ENCODE measurements around the gene ZNF813.

Gene ZNF813

DNA sequence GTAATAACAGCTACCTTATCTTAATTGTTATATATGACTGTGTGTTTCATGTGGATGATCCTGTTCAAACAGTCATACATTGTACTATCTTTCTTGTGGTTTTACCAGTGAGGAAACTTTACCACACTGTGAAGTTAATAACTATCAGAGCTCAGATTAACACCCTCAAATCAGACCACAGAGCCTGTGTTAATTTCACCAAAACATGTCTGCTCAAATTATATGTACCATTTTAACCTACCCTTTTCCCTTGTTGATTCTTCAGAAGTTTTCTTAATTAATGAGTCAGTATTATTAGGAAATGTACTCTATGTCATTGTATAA, 68.7 kb downstream of the ZNF813 start:
- TF ChIP-seq MYC (IDR thresholded peaks at IDR 0.05; ENCODE audit: low read depth, low read length) (no peak), POLR2A (IDR thresholded peaks at IDR 0.05; ENCODE audit: extremely low read depth, insufficient read length) (no peak)
- TF ChIP-seq, protein P1, sequence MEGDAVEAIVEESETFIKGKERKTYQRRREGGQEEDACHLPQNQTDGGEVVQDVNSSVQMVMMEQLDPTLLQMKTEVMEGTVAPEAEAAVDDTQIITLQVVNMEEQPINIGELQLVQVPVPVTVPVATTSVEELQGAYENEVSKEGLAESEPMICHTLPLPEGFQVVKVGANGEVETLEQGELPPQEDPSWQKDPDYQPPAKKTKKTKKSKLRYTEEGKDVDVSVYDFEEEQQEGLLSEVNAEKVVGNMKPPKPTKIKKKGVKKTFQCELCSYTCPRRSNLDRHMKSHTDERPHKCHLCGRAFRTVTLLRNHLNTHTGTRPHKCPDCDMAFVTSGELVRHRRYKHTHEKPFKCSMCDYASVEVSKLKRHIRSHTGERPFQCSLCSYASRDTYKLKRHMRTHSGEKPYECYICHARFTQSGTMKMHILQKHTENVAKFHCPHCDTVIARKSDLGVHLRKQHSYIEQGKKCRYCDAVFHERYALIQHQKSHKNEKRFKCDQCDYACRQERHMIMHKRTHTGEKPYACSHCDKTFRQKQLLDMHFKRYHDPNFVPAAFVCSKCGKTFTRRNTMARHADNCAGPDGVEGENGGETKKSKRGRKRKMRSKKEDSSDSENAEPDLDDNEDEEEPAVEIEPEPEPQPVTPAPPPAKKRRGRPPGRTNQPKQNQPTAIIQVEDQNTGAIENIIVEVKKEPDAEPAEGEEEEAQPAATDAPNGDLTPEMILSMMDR (IDR thresholded peaks at IDR 0.05; ENCODE audit: low read depth, low read length), result no peak
- TF ChIP-seq, protein P2, sequence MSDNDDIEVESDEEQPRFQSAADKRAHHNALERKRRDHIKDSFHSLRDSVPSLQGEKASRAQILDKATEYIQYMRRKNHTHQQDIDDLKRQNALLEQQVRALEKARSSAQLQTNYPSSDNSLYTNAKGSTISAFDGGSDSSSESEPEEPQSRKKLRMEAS (IDR thresholded peaks at IDR 0.05; ENCODE audit: low read depth, low read length), result no peak
- no peak overlapping the region for H3K4me3 ChIP-seq (ENCODE audit: low read depth, low read length)
- DNase-seq (ENCODE audit: low read depth), result no peak

DNA sequence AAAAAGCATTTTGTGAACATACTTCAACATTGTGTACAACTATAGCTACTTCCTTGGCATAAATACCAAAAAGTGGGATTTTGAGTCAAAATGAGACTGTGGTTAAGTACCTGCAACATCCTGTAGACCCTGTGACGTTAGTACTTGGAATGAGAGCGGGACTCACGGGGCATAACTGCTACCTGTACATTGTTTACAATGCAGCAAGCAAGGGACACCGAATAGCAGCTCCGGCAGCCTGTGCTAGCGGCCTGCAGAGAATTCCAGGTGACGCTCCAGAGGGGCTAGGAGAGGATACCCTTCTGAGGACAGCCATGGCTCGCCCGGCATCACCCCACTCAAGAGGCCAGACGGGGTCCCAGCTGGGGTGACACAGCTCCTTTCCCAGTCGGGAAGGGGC, 69.6 kb downstream of the ZNF813 start:
- TF ChIP-seq MYC (IDR thresholded peaks at IDR 0.05; ENCODE audit: low read depth, low read length), result no peak
- TF ChIP-seq, protein P1 (IDR thresholded peaks at IDR 0.05; ENCODE audit: low read depth, low read length), result no peak
- no peak for TF ChIP-seq POLR2A (IDR thresholded peaks at IDR 0.05; ENCODE audit: extremely low read depth, insufficient read length)
- TF ChIP-seq, protein P2 (IDR thresholded peaks at IDR 0.05; ENCODE audit: low read depth, low read length), result no peak
- peak; percentile 4 for DNase-seq (ENCODE audit: low read depth)
- peak overlapping the region; percentile 77 for H3K4me3 ChIP-seq (ENCODE audit: low read depth, low read length)

DNA sequence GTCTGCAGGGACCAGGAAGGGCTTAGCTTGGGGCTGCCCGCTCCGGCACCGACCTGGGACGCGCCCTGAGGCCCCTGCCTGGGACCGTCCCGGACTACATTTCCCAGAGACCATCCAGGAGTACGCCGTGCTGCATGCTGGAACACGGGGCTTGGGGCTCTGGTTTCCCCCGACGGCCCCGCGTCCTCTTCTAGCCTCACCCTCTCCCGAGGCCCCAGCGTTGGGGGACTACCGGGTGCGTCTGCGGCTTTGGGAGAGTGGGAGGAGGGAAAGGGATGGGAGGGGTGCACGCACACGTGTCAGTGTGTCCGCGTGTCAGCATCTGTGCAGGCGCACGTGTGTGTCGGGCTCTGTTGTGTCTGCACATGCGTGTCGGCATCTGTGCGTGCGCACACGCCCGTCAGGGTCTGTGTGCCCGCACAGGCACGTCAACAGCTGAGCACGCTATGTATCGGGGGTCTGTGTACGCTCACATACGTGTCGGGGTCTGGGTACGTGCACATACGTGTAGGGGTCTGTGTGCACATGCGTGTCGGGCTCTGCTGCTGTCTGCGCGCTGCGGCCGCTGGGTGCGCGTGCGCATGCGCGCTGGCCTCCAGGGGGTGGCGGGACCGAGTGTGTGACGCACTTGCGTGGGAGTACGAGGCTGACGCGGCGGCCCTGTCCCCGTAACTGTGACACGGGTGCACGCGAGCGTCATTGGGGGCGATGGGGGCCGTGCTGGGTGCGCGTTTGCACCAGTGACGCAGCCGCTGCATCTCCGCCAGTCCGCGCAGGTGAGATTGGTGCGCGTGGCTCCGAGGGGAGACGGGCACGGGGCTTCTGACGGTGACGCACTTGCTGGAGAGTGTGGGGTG, 70.2 kb downstream of the ZNF813 start, which contains the start of gene ZNF331:
ZNF331 (plus strand) TSS at position 625 of the 857 bp plus-strand sequence. CDS start 31,232 bp downstream, outside the sequence.
- DNase-seq (ENCODE audit: low read depth), result peak; percentile 81
- TF ChIP-seq, protein P2 (IDR thresholded peaks at IDR 0.05; ENCODE audit: low read depth, low read length), result peak; percentile 42
- TF ChIP-seq MYC (IDR thresholded peaks at IDR 0.05; ENCODE audit: low read depth, low read length) (0 out of 2 replicates have a peak, but pooled peaks have one; percentile 10), POLR2A (IDR thresholded peaks at IDR 0.05; ENCODE audit: extremely low read depth, insufficient read length) (no peak)
- TF ChIP-seq, protein P1 (IDR thresholded peaks at IDR 0.05; ENCODE audit: low read depth, low read length), result no peak
- peak within 1 kb of the TSS; percentile 77 for H3K4me3 ChIP-seq (ENCODE audit: low read depth, low read length)

DNA sequence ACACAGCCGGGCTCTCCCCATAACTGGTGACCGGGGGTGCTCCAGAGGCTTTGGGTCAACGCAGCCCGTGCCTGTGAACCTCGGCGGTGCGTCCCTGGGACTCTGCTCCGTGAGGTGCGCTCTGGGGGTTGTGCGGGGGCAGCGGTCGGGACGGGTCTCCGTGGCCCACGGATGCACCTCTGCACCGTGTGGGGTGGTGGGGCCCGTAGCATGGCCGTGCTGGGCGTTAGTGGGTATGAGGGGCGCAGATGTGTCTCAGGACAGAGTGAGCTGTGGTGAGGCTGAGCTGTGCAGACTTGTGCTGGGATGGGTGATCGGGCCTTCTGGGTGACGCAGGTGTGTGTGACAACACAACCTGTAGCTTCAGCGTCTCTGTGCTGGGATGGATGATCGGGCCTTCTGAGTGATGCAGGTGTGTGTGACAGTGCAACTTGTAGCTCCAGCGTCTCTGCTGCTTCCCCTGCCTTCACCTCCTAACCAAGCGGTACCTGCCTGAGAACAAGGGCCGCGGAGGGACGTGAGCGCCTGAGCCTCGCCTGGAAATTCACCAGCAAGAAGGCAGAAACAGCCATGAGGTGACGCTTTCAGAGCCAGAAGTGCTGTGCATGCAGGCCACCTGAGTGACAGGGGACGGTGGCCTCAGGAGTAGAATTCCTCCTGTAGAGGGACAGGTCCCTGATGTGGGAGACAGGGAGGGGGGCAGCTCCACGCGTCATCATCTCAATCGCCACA, 71.0 kb downstream of the ZNF813 start:
- DNase-seq (ENCODE audit: low read depth), result no peak
- H3K4me3 ChIP-seq (ENCODE audit: low read depth, low read length), result peak overlapping the region; percentile 77
- TF ChIP-seq, protein P1 (IDR thresholded peaks at IDR 0.05; ENCODE audit: low read depth, low read length), result no peak
- TF ChIP-seq POLR2A (IDR thresholded peaks at IDR 0.05; ENCODE audit: extremely low read depth, insufficient read length), result no peak
- TF ChIP-seq MYC (IDR thresholded peaks at IDR 0.05; ENCODE audit: low read depth, low read length), result no peak
- TF ChIP-seq, protein P2 (IDR thresholded peaks at IDR 0.05; ENCODE audit: low read depth, low read length), result no peak

DNA sequence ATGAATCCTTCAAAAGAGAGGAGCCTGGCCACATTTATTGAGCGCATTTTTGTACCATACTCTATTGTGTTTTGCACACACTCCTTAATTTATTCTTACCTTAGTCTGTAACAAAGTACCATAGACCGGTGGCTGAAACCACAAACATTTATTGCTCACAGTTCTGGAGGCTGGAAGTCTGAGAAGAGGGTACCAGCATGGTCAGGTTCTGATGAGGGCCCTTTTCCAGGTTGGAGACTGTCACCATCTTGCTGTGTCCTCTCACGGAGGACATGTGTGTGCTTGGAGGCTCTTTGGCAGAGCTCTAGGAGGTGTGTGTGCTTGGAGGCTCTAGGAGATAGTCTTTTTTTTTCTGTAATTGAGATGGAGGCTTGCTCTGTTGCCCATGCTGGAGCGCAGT, 72.6 kb downstream of the ZNF813 start:
- no peak overlapping the region for H3K4me3 ChIP-seq (ENCODE audit: low read depth, low read length)
- no peak for DNase-seq (ENCODE audit: low read depth)
- TF ChIP-seq MYC (IDR thresholded peaks at IDR 0.05; ENCODE audit: low read depth, low read length) (no peak), POLR2A (IDR thresholded peaks at IDR 0.05; ENCODE audit: extremely low read depth, insufficient read length) (no peak)
- TF ChIP-seq, protein P1 (IDR thresholded peaks at IDR 0.05; ENCODE audit: low read depth, low read length), result no peak
- TF ChIP-seq, protein P2 (IDR thresholded peaks at IDR 0.05; ENCODE audit: low read depth, low read length), result no peak

All from NB4 (cell line).